Smooth muscle cell (in vitro differentiated cells): ENCODE results near the gene MEIKIN. TPM values are rescaled to one million over a fixed set of nuclear protein-coding genes. Genes with fewer than 3 reads are reported as not detected.

Experiments used
- DNase-seq: peaks from one replicate; lab custom pipeline; 2025; ENCODE audit not compliant: unreplicated experiment; lab: John Stamatoyannopoulos, UW
- H2AFZ ChIP-seq: fragments of 200-600 bp; sonication (generic); 2 replicates; pipeline ENCODE4 v1.6.0; 2016; ENCODE audit warnings: antibody characterized with exemption, low read depth, mild to moderate bottlenecking
- H3F3A ChIP-seq: fragments of 200-600 bp; sonication (generic); 2 replicates; pipeline ENCODE4 v1.6.0; 2017; ENCODE audit warnings: antibody characterized with exemption, low read depth
- H3K27ac ChIP-seq: fragments of 200-600 bp; sonication (generic); 2 replicates; pipeline ENCODE4 v1.5.1; 2016; ENCODE audit warnings: low read depth, mild to moderate bottlenecking
- H3K27me3 ChIP-seq: fragments of 200-600 bp; sonication (generic); 2 replicates; pipeline ENCODE4 v1.6.1; 2016; ENCODE audit warnings: low read depth, mild to moderate bottlenecking
- H3K36me3 ChIP-seq: fragments of 200-600 bp; sonication (generic); 2 replicates; pipeline ENCODE4 v1.5.1; 2016; ENCODE audit warnings: low read depth
- H3K4me1 ChIP-seq: fragments of 200-600 bp; sonication (generic); 2 replicates; pipeline ENCODE4 v1.5.1; 2016; ENCODE audit warnings: low read depth
- H3K4me2 ChIP-seq: fragments of 200-600 bp; sonication (generic); 2 replicates; pipeline ENCODE4 v1.6.0; 2016; ENCODE audit warnings: mild to moderate bottlenecking
- H3K4me3 ChIP-seq: fragments of 200-600 bp; sonication (generic); 2 replicates; pipeline ENCODE4 v1.5.1; 2016; ENCODE audit warnings: mild to moderate bottlenecking
- H3K79me2 ChIP-seq: fragments of 200-600 bp; sonication (generic); 2 replicates; pipeline ENCODE4 v1.6.0; 2016; ENCODE audit warnings: low read depth, mild to moderate bottlenecking
- H3K9ac ChIP-seq: fragments of 200-600 bp; sonication (generic); 2 replicates; pipeline ENCODE4 v1.6.0; 2016; ENCODE audit warnings: low read depth
- H3K9me3 ChIP-seq: fragments of 200-600 bp; sonication (generic); replicated peaks from 2 replicates; pipeline ENCODE4 v1.5.1; 2016; ENCODE audit warnings: low read depth
- H4K20me1 ChIP-seq: fragments of 200-600 bp; sonication (generic); 2 replicates; pipeline ENCODE4 v1.6.0; 2016; ENCODE audit warnings: low read depth
- WGBS: methylation state at CpG from one replicate; pipeline ENCODE4 v1.1.7; 2016; ENCODE audit warnings: low lambda C conversion rate; 5-methylcytosine and 5-hydroxymethylcytosine counted together
- polyA plus RNA-seq: library from polyadenylated mRNA; unstranded; fragments of >200 nt; fragmentation: Nextera tagmentation; extraction: Ambion mirVana; gene quantifications from 2 replicates; pipeline ENCODE4 v1.2.1, GENCODE V29; 2016
- total RNA-seq: library from RNA; depleted of rRNA; stranded (reverse); fragments of >200 nt; gene quantifications from 2 replicates; pipeline ENCODE4 v1.2.3, GENCODE V29; 2014
- TF ChIP-seq, protein P1 (sequence below): fragments of 200-600 bp; sonication (generic); IDR thresholded peaks from 2 replicates; pipeline ENCODE4 v1.5.1; 2017; ENCODE audit warnings: borderline replicate concordance, mild to moderate bottlenecking, antibody characterized with exemption; ENCODE audit not compliant: insufficient read depth, poor library complexity, severe bottlenecking

The MEIKIN gene
- total and polyA plus RNA-seq, 2 experiments from 2014 or later: not detected

- TF ChIP-seq, protein P1, sequence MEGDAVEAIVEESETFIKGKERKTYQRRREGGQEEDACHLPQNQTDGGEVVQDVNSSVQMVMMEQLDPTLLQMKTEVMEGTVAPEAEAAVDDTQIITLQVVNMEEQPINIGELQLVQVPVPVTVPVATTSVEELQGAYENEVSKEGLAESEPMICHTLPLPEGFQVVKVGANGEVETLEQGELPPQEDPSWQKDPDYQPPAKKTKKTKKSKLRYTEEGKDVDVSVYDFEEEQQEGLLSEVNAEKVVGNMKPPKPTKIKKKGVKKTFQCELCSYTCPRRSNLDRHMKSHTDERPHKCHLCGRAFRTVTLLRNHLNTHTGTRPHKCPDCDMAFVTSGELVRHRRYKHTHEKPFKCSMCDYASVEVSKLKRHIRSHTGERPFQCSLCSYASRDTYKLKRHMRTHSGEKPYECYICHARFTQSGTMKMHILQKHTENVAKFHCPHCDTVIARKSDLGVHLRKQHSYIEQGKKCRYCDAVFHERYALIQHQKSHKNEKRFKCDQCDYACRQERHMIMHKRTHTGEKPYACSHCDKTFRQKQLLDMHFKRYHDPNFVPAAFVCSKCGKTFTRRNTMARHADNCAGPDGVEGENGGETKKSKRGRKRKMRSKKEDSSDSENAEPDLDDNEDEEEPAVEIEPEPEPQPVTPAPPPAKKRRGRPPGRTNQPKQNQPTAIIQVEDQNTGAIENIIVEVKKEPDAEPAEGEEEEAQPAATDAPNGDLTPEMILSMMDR: no peak
Observed at GRCh38 chr5:131790550-131790949, 154.9 kb downstream of the MEIKIN start.

GRCh38 chr5:131789765-131790164 lies 155.7 kb downstream of the MEIKIN start:
- Histone ChIP-seq H3K4me2 (no peak overlapping the region), H4K20me1 (peaks cover 96% of the 10 kb centered on the region)
- TF ChIP-seq, protein P1: no peak

More at GRCh38 chr5:131790550-131790949, 154.9 kb downstream of the MEIKIN start:
- peaks cover 5% of the 10 kb centered on the region for H3K4me1 ChIP-seq
- H3K79me2 ChIP-seq: peaks cover 100% of the 10 kb centered on the region
- H4K20me1 ChIP-seq: peaks cover 99% of the 10 kb centered on the region
- 99% methylated on average over 2 of the region's 2 CpGs for WGBS
- no peaks in the 10 kb centered on the region for H3K27me3 ChIP-seq
- H2AFZ ChIP-seq: no peak overlapping the region
- H3K9me3 ChIP-seq: no peaks in the 10 kb centered on the region
- H3K4me2 ChIP-seq: no peak overlapping the region
- DNase-seq: no peak
- H3F3A ChIP-seq: no peaks in the 10 kb centered on the region
- no peak overlapping the region for H3K4me3 ChIP-seq
- no peak overlapping the region for H3K9ac ChIP-seq
- H3K36me3 ChIP-seq: no peaks in the 10 kb centered on the region
- H3K27ac ChIP-seq: no peak overlapping the region

DNA sequence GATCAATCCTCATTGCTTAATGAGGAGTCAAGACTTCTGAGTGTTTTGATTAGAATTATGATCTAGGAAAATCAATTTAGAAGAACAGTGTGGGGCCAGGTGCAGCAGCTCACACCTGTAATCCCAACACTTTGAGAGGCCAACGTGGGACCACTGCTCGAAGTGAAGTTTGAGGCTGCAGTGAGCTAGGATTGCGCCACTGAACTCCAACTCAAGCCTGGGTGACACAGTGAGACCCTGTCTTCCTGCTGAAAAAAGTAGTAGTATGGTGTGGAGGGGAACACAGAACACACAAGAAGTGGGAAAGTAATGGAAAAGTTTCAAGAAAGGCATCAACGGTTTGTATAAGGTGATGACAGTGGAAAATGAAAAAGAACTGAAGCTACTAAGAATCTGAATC lies 157.7 kb downstream of the MEIKIN start:
- no peak overlapping the region for H3K27ac ChIP-seq
- no peak overlapping the region for H3K4me3 ChIP-seq
- DNase-seq: no peak
- no peaks in the 10 kb centered on the region for H3K9me3 ChIP-seq
- H4K20me1 ChIP-seq: peaks cover 96% of the 10 kb centered on the region
- TF ChIP-seq, protein P1: no peak
- peaks cover 7% of the 10 kb centered on the region for H3K4me1 ChIP-seq
- no peaks in the 10 kb centered on the region for H3F3A ChIP-seq
- H3K79me2 ChIP-seq: peaks cover 97% of the 10 kb centered on the region
- H3K4me2 ChIP-seq: no peak overlapping the region
- no peaks in the 10 kb centered on the region for H3K36me3 ChIP-seq
- H2AFZ ChIP-seq: no peak overlapping the region
- H3K27me3 ChIP-seq: no peaks in the 10 kb centered on the region
- 93% methylated on average over 4 of the region's 4 CpGs for WGBS
- no peak overlapping the region for H3K9ac ChIP-seq

More at GRCh38 chr5:131789765-131790164, 155.7 kb downstream of the MEIKIN start:
- Histone ChIP-seq H2AFZ (no peak overlapping the region), H3K36me3 (no peaks in the 10 kb centered on the region), H3K9ac (no peak overlapping the region), H3F3A (no peaks in the 10 kb centered on the region), H3K4me1 (no peaks in the 10 kb centered on the region), H3K27me3 (no peaks in the 10 kb centered on the region), H3K9me3 (no peaks in the 10 kb centered on the region), H3K79me2 (peaks cover 98% of the 10 kb centered on the region), H3K27ac (no peak overlapping the region), H3K4me3 (no peak overlapping the region)
- no peak for DNase-seq
- 85% methylated on average over 3 of the region's 3 CpGs for WGBS
